ENCODE measurements around the gene JAKMIP3.

Gene JAKMIP3

DNA sequence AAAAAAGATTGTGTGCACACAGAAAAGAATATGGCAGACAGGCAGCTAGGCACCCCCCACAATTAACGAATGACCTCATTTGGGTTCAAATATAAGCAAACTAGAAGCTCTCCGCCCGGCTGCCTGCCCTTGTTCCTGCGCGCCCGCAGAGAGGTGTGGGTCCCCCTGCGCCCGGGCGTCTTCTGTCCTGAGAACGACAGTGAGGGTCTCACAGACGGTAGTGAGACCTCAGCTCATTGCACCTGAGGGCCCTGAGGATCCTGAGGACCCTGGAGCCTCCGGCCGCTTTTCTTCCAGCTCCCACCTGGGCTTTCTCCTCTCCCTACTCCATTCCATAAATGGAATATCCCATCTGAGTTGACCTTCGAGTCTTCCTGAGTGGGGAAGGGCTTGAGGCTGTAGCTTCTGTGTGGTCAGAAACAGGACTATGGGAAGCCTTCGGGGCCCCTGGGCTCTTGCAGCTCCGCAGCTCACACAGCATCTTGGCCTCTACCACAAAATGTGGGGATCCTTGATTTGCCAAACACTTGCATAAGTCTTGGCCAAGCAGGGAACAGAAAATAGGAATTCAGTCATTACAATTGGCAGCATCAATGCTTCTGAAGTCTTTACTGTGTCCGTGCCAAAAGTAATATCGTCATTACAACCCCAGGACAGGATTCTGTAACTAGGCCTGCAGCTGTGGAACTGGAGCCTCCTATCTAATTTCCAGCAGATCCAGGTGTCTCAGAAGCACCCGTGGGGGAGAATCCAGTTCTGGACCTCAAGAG lies 43.8 kb downstream of the JAKMIP3 start:
- no peak overlapping the region for H3K4me3 ChIP-seq (ENCODE audit: low read depth, low read length)
- in situ Hi-C loops (cut with HindIII; ENCODE audit: low sequenced_read_pairs), result no loop called here
- TF ChIP-seq, protein P1, sequence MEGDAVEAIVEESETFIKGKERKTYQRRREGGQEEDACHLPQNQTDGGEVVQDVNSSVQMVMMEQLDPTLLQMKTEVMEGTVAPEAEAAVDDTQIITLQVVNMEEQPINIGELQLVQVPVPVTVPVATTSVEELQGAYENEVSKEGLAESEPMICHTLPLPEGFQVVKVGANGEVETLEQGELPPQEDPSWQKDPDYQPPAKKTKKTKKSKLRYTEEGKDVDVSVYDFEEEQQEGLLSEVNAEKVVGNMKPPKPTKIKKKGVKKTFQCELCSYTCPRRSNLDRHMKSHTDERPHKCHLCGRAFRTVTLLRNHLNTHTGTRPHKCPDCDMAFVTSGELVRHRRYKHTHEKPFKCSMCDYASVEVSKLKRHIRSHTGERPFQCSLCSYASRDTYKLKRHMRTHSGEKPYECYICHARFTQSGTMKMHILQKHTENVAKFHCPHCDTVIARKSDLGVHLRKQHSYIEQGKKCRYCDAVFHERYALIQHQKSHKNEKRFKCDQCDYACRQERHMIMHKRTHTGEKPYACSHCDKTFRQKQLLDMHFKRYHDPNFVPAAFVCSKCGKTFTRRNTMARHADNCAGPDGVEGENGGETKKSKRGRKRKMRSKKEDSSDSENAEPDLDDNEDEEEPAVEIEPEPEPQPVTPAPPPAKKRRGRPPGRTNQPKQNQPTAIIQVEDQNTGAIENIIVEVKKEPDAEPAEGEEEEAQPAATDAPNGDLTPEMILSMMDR (IDR thresholded peaks at IDR 0.05; ENCODE audit: low read depth, low read length, missing control alignments), result no peak
- DNase-seq (ENCODE audit: low read depth), result no peak

DNA sequence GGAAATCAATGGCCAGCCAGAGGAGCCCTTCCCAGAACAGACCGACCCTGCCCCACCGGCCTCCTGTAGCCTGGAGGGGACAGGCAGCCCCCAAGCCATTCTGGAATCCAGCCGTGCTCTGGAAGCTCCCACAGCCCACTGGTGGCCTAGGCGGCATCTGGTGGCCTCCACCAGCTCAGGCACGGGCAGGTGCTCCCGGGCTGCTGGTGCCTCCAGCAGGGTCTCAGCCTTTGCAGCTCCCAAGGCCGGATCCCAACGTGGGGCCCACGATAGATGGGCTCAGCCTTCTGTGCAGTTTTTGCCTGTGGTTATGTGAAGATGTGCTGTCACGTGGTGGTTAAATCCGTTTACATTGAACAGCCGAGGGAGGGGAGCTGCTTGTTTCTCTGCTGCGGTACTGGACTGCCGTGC lies 44.4 kb downstream of the JAKMIP3 start:
- H3K4me3 ChIP-seq (ENCODE audit: low read depth, low read length), result no peak overlapping the region
- in situ Hi-C loops (cut with HindIII; ENCODE audit: low sequenced_read_pairs), result no loop called here
- TF ChIP-seq, protein P1 (IDR thresholded peaks at IDR 0.05; ENCODE audit: low read depth, low read length, missing control alignments), result no peak
- no peak for DNase-seq (ENCODE audit: low read depth)

DNA sequence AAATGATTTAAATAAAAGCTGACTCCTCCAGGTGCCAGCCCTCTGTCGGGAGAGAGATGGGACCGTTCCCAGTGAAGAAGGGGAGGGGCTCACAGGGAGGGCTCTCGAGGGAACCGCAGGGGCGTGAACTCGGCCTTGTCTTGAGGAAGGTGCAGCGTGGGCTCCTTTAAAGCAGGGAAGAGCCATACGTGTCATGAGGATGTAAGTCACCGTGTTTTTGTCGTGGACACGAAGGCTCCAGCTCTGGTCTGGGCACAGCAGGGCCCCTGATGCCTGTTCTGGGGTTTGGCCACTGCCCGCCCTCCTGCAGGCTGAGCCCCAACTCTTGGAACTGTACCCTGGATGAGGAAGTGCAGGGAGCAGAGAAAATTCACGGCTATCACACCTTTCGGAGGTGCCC lies 45.0 kb downstream of the JAKMIP3 start:
- DNase-seq (ENCODE audit: low read depth), result no peak
- H3K4me3 ChIP-seq (ENCODE audit: low read depth, low read length), result no peak overlapping the region
- TF ChIP-seq, protein P1 (IDR thresholded peaks at IDR 0.05; ENCODE audit: low read depth, low read length, missing control alignments), result no peak
- in situ Hi-C loops (cut with HindIII; ENCODE audit: low sequenced_read_pairs), result no loop called here

DNA sequence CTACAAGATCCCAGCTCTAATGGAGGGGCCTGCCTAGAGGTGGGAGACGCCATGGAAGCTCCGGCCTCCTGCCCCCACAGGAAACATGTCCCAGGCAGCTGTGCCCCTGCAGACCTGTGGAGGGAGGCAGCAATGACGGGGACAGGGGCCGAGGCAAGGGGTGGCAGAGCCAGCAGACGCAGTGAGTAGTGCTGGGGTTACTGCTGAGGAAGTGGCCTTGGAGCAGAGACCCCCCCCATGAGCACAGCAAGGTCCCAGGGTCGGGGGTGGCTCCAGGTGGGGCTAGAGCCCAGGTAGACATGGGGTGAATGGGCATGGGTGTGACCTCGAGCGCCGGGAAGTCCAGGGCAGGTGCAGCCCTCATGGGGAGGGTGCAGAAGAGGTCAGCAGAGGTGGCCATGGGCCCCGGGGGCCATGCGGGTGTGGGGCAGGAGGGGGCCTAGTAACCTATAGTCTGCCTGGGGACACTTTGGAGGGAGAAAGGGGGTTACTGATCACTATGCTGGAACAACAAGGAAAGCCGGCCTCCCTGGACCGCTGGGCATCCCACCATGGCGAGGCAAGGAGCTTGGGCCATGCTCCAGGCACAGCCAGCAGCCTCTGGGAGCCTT lies 45.5 kb downstream of the JAKMIP3 start:
- TF ChIP-seq, protein P1 (IDR thresholded peaks at IDR 0.05; ENCODE audit: low read depth, low read length, missing control alignments), result no peak
- DNase-seq (ENCODE audit: low read depth), result no peak
- in situ Hi-C loops (cut with HindIII; ENCODE audit: low sequenced_read_pairs), result no loop called here
- H3K4me3 ChIP-seq (ENCODE audit: low read depth, low read length), result no peak overlapping the region

DNA sequence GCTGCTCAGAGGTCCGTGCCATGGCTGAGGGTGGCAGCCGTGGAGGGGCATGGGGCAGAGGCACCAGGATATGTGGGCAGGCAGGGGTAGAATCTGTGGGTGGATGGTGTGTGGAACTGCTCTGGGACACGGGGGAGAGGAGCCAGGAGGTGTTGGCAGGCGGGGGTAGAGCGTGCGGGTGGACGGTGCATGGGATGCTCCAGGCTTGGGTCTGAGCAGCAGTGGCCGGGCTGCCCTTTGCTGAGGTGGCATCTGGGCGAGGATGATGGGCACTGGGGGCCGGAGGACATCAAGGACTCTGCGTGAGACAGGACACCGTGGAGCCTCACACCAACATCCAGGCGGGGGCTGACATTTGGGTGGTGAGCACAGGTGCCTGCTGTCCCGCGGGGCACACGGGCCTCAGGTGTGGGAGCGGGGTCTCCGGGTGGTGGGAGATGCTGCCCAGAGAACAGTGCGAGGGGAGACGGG lies 46.2 kb downstream of the JAKMIP3 start:
- DNase-seq (ENCODE audit: low read depth), result no peak
- in situ Hi-C loops (cut with HindIII; ENCODE audit: low sequenced_read_pairs), result no loop called here
- TF ChIP-seq, protein P1 (IDR thresholded peaks at IDR 0.05; ENCODE audit: low read depth, low read length, missing control alignments), result no peak
- no peak overlapping the region for H3K4me3 ChIP-seq (ENCODE audit: low read depth, low read length)

DNA sequence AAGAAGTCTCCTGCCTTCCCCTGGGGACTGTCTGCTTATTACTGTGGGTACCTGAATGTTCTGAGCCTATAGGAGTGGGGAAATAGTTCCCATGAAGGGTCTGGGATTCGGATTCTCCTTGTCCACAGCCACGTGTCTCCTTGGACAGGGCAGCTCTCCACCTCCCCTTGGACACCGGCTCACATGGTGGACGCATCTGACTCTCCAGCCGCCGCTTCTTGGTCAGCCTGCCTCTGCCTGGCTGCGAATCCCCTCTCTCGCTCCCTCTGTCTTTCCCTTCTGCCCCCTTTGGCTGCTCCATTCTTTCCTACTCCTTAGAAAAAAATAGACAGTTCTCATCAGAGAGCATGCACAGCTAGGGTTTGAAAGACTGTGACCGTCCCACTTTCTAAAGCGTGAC lies 46.9 kb downstream of the JAKMIP3 start:
- TF ChIP-seq, protein P1 (IDR thresholded peaks at IDR 0.05; ENCODE audit: low read depth, low read length, missing control alignments), result no peak
- no peak for DNase-seq (ENCODE audit: low read depth)
- in situ Hi-C loops (cut with HindIII; ENCODE audit: low sequenced_read_pairs), result no loop called here
- H3K4me3 ChIP-seq (ENCODE audit: low read depth, low read length), result no peak overlapping the region

All from astrocyte of the cerebellum (primary cell).